Neural cell (in vitro differentiated cells): ENCODE results near the gene NCOA7. TPM values are rescaled to one million over a fixed set of nuclear protein-coding genes. Genes with fewer than 3 reads are reported as not detected.

Source experiments
- H2AFZ ChIP-seq: fragments of 200-600, 300-800 bp; sonication (generic), shearing (Covaris generic); 2 replicates; pipeline ENCODE4 v1.6.0; 2014; ENCODE audit warnings: low read depth, mild to moderate bottlenecking, antibody characterized with exemption, low read length, moderate library complexity
- H3F3A ChIP-seq: fragments of 200-600 bp; shearing (Covaris generic); 2 replicates; pipeline ENCODE4 v1.6.1; 2016; ENCODE audit warnings: mild to moderate bottlenecking, moderate library complexity, mixed read lengths, antibody characterized with exemption, low read length; ENCODE audit not compliant: insufficient read depth, poor library complexity, severe bottlenecking
- H3K27ac ChIP-seq: fragments of 200-600, 300-800 bp; sonication (generic), shearing (Covaris generic); 2 replicates; pipeline ENCODE4 v1.5.1; 2014; ENCODE audit warnings: mild to moderate bottlenecking, low read length, moderate library complexity
- H3K27me3 ChIP-seq: fragments of 300-800, 200-600 bp; sonication (generic), shearing (Covaris generic); 2 replicates; pipeline ENCODE4 v1.6.0; 2014; ENCODE audit warnings: mild to moderate bottlenecking, low read depth, low read length, moderate library complexity; ENCODE audit not compliant: insufficient read depth
- H3K36me3 ChIP-seq: fragments of 300-800, 200-600 bp; sonication (generic), shearing (Covaris generic); 2 replicates; pipeline ENCODE4 v1.5.1; 2014; ENCODE audit warnings: mild to moderate bottlenecking, antibody characterized with exemption, low read length, moderate library complexity; ENCODE audit not compliant: insufficient read depth
- H3K4me2 ChIP-seq: fragments of 300-800, 200-600 bp; sonication (generic), shearing (Covaris generic); 2 replicates; pipeline ENCODE4 v1.6.0; 2014; ENCODE audit warnings: mild to moderate bottlenecking, low read length
- H3K4me3 ChIP-seq: fragments of 300-800, 200-600 bp; sonication (generic), shearing (Covaris generic); 2 replicates; pipeline ENCODE4 v1.5.1; 2014; ENCODE audit warnings: mild to moderate bottlenecking, low read length, moderate library complexity
- H3K79me2 ChIP-seq: fragments of 200-600 bp; shearing (Covaris generic); replicated peaks from 2 replicates; pipeline ENCODE4 v1.6.0; 2014; ENCODE audit warnings: mild to moderate bottlenecking, low read length, moderate library complexity; ENCODE audit not compliant: insufficient read depth
- H3K9ac ChIP-seq: fragments of 300-800, 200-600 bp; sonication (generic), shearing (Covaris generic); 2 replicates; pipeline ENCODE4 v1.6.1; 2016; ENCODE audit warnings: mild to moderate bottlenecking, low read length, mixed read lengths
- H3K9me2 ChIP-seq: fragments of 200-600 bp; shearing (Covaris generic); 2 replicates; pipeline ENCODE4 v1.6.1; 2016; ENCODE audit warnings: mild to moderate bottlenecking, low read length, mixed read lengths; ENCODE audit not compliant: insufficient read depth
- H3K9me3 ChIP-seq: fragments of 200-600, 300-800 bp; sonication (generic), shearing (Covaris generic); 2 replicates; pipeline ENCODE4 v1.6.1; 2016; ENCODE audit warnings: mild to moderate bottlenecking, mixed run types, low read length, moderate library complexity, mixed read lengths
- H4K20me1 ChIP-seq: fragments of 200-600 bp; shearing (Covaris generic); 2 replicates; pipeline ENCODE4 v1.6.1; 2016; ENCODE audit warnings: mild to moderate bottlenecking, mixed run types; ENCODE audit not compliant: insufficient read depth
- EP300 ChIP-seq: fragments of 450-650 bp; conservative IDR thresholded peaks from 2 replicates; pipeline ENCODE4 v1.6.1; 2014; ENCODE audit warnings: antibody characterized with exemption, mild to moderate bottlenecking, moderate library complexity; ENCODE audit not compliant: poor library complexity, severe bottlenecking
- MXI1 ChIP-seq: fragments of 450-650 bp; conservative IDR thresholded peaks from 2 replicates; pipeline ENCODE4 v1.6.1; 2014; ENCODE audit warnings: antibody characterized with exemption, mild to moderate bottlenecking; ENCODE audit not compliant: poor library complexity, severe bottlenecking
- POLR2AphosphoS5 ChIP-seq: IDR thresholded peaks from 2 replicates; pipeline ENCODE4 v1.6.1; 2012
- RAD21 ChIP-seq: fragments of 450-650 bp; conservative IDR thresholded peaks from 2 replicates; pipeline ENCODE4 v1.6.1; 2014; ENCODE audit warnings: antibody characterized with exemption, mild to moderate bottlenecking, moderate library complexity
- SMC3 ChIP-seq: fragments of 450-650 bp; conservative IDR thresholded peaks from 2 replicates; pipeline ENCODE4 v1.6.1; 2014; ENCODE audit warnings: antibody characterized with exemption, mild to moderate bottlenecking, moderate library complexity; ENCODE audit not compliant: poor library complexity
- TAF1 ChIP-seq: IDR thresholded peaks from 2 replicates; pipeline ENCODE4 v1.6.1; 2012; ENCODE audit warnings: low read depth
- polyA plus RNA-seq: library from polyadenylated mRNA; depleted of rRNA; stranded (reverse); fragments of >200 nt; gene quantifications from 2 replicates; pipeline ENCODE4 v1.2.3, GENCODE V29; 2014
- TF ChIP-seq, protein P1 (sequence below): fragments of 450-650 bp; IDR thresholded peaks from 2 replicates; pipeline ENCODE4 v1.5.1; 2014; ENCODE audit warnings: antibody characterized with exemption, mild to moderate bottlenecking, moderate library complexity; ENCODE audit not compliant: poor library complexity, severe bottlenecking
- TF ChIP-seq, protein P2 (sequence below): IDR thresholded peaks from 2 replicates; pipeline ENCODE4 v1.6.1; 2012; ENCODE audit warnings: borderline replicate concordance

Gene NCOA7
- polyA plus RNA-seq, 1 donor from 2014 or later: 17.1 TPM

GRCh38 chr6:125749173-125749864 lies 41.4 kb upstream of the NCOA7 start, which contains the start of gene HEY2:
Gene HEY2, plus strand, starts transcription at chr6:125749632. Its CDS starts 145 bp downstream, at chr6:125749777.
- Histone ChIP-seq H3K9me2 (no peaks in the 10 kb centered on the region), H2AFZ (peak within 1 kb of the TSS; percentile 31), H3K36me3 (no peaks in the 10 kb centered on the region), H3K4me2 (peak within 1 kb of the TSS; percentile 50), H3K27ac (no peak within 1 kb of the TSS), H3K9me3 (no peaks in the 10 kb centered on the region), H3K9ac (peak within 1 kb of the TSS; percentile 36), H3F3A (no peaks in the 10 kb centered on the region), H3K27me3 (peaks cover 83% of the 10 kb centered on the region), H3K4me3 (peak within 1 kb of the TSS; percentile 74), H3K79me2 (no peaks in the 10 kb centered on the region), H4K20me1 (no peaks in the 10 kb centered on the region)
- TF ChIP-seq RAD21 (peak; percentile 31), SMC3 (peak; percentile 39), EP300 (peak; percentile 43), MXI1 (peak; percentile 62), TAF1 (no peak)
- TF ChIP-seq, protein P1, sequence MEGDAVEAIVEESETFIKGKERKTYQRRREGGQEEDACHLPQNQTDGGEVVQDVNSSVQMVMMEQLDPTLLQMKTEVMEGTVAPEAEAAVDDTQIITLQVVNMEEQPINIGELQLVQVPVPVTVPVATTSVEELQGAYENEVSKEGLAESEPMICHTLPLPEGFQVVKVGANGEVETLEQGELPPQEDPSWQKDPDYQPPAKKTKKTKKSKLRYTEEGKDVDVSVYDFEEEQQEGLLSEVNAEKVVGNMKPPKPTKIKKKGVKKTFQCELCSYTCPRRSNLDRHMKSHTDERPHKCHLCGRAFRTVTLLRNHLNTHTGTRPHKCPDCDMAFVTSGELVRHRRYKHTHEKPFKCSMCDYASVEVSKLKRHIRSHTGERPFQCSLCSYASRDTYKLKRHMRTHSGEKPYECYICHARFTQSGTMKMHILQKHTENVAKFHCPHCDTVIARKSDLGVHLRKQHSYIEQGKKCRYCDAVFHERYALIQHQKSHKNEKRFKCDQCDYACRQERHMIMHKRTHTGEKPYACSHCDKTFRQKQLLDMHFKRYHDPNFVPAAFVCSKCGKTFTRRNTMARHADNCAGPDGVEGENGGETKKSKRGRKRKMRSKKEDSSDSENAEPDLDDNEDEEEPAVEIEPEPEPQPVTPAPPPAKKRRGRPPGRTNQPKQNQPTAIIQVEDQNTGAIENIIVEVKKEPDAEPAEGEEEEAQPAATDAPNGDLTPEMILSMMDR: peak; percentile 20
- TF ChIP-seq, protein P2, sequence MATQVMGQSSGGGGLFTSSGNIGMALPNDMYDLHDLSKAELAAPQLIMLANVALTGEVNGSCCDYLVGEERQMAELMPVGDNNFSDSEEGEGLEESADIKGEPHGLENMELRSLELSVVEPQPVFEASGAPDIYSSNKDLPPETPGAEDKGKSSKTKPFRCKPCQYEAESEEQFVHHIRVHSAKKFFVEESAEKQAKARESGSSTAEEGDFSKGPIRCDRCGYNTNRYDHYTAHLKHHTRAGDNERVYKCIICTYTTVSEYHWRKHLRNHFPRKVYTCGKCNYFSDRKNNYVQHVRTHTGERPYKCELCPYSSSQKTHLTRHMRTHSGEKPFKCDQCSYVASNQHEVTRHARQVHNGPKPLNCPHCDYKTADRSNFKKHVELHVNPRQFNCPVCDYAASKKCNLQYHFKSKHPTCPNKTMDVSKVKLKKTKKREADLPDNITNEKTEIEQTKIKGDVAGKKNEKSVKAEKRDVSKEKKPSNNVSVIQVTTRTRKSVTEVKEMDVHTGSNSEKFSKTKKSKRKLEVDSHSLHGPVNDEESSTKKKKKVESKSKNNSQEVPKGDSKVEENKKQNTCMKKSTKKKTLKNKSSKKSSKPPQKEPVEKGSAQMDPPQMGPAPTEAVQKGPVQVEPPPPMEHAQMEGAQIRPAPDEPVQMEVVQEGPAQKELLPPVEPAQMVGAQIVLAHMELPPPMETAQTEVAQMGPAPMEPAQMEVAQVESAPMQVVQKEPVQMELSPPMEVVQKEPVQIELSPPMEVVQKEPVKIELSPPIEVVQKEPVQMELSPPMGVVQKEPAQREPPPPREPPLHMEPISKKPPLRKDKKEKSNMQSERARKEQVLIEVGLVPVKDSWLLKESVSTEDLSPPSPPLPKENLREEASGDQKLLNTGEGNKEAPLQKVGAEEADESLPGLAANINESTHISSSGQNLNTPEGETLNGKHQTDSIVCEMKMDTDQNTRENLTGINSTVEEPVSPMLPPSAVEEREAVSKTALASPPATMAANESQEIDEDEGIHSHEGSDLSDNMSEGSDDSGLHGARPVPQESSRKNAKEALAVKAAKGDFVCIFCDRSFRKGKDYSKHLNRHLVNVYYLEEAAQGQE: no peak

DNA sequence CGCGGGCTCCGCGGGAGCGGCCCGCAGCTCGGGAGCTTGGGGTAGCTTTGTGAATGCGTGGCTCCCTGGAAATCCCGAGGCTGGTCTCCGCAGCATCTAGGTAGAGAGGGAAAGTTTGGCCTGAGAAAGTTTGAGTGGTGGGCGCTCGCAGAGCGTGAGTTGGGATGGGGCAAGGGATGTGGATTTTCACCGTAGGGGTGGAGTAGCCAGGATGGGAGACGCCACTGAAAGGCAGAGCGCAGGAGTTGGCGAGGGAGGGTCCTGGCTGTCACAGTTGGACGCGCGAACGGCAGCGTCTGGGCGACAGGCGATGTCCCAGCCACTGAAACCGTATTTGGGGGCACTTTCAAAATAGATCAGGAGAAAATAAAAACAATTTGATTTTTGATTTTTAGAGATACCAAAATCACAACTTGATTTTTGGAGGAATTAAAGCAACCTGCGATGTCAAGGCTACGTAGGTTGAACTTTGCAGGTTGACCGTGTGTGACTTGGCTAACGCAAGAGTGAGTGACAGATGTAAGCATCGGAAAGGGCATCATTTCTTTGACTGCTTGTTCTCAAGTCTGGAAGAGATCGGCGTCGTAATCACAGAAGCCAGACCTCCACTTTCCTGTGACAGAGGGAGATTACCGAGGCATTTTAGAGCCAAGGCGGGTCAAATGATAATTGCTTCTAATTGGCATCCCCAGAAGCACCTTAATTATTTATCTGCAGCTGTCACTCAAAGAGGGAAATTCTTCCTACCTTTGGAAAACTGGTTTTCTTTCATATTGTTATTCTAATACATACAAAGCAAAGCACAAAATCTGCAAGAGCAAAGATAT lies 40.7 kb upstream of the NCOA7 start:
- Histone ChIP-seq H3K9me3 (no peaks in the 10 kb centered on the region), H4K20me1 (no peaks in the 10 kb centered on the region), H3K9ac (peak overlapping the region; percentile 36), H3K36me3 (no peaks in the 10 kb centered on the region), H3K27ac (no peak overlapping the region), H3K79me2 (no peaks in the 10 kb centered on the region), H3K4me3 (peak overlapping the region; percentile 74), H3K9me2 (no peaks in the 10 kb centered on the region), H3F3A (no peaks in the 10 kb centered on the region), H3K27me3 (peaks cover 76% of the 10 kb centered on the region), H2AFZ (peak overlapping the region; percentile 31), H3K4me2 (peak overlapping the region; percentile 23)
- peak; percentile 21 for TF ChIP-seq POLR2AphosphoS5
- TF ChIP-seq EP300: no peak
